Activated CD4-positive, alpha-beta memory T cell treated with anti-CD3 and anti-CD28 coated beads for 36 hours (primary cell): ENCODE results near the gene ZMIZ1. TPM values are rescaled to one million over a fixed set of nuclear protein-coding genes. Genes with fewer than 3 reads are reported as not detected.

Experiments used
- CTCF ChIA-PET: fragments of 350-600 bp; sonication (Branson Sonifier 250); formaldehyde crosslinking; loops from one replicate; lab custom pipeline; 2021; ENCODE audit warnings: antibody characterized with exemption, inconsistent platforms; lab: Charles Lee
- POLR2A ChIA-PET: fragments of 350-600 bp; sonication (Branson Sonifier 250); formaldehyde crosslinking; loops from one replicate; lab custom pipeline; 2021; ENCODE audit warnings: antibody characterized with exemption; lab: Charles Lee
- DNase-seq: peaks from one replicate; pipeline ENCODE4 v3.0.0-alpha.2; 2020
- H3K27ac Mint-ChIP-seq: one replicate; pipeline ENCODE4 v1.8.0; 2021; ENCODE audit warnings: mixed read lengths
- H3K27me3 Mint-ChIP-seq: one replicate; pipeline ENCODE4 v1.8.0; 2021; ENCODE audit warnings: mixed read lengths
- H3K36me3 Mint-ChIP-seq: one replicate; pipeline ENCODE4 v1.8.0; 2021; ENCODE audit warnings: mixed read lengths
- H3K4me1 Mint-ChIP-seq: one replicate; pipeline ENCODE4 v1.8.0; 2021; ENCODE audit warnings: low read depth, mixed read lengths
- H3K4me3 Mint-ChIP-seq: one replicate; pipeline ENCODE4 v1.8.0; 2021; ENCODE audit warnings: mild to moderate bottlenecking, mixed read lengths
- H3K9me3 Mint-ChIP-seq: one replicate; pipeline ENCODE4 v1.8.0; 2021; ENCODE audit warnings: mixed read lengths
- intact Hi-C: fragments of 100-400 bp; cut with micrococcal nuclease; formaldehyde crosslinking; loops from one replicate; pipeline ENCODE4 v1.15.1; 2023
- total RNA-seq, 2 experiments: library from RNA; stranded (reverse); gene quantifications; one replicate each; pipeline ENCODE4 v1.2.3, GENCODE V29; 2021

ZMIZ1 gene
- total RNA-seq, 2 experiments from 2014 or later, result 28.5 to 29.2 TPM

DNA sequence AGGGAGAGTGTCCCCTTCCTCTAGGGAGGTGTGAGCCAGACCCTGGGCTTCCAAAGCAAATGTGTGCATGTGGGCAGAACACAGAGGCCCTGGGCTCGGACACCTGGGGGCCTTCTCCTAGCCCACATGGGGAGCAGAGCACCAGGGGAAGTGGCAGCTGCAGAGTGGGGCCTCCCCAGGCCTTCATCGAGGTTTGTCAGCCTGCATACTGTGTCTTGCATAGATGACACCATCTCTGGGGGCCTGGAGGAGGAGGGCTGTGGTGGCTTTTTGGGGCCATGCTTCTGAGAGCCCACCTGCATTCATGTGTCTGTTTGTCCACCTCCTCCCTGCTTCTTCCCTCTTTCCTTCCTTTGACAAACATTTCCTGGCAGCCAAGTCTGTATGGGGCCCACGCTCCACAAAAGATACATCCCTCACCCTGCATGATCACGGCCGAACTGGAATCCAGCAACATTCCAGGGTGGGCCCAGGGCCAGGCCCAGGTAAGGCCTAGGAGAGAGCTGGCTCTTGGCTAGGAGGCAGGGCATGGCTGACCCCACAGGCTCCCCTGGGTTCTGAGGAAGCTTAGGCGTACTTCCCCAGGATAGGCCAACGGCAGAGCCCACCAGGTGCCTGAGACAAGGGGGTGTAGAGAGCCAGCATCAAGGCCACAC is 79.2 kb downstream of the ZMIZ1 start:
- Mint-ChIP-seq H3K36me3 (no peaks in the 10 kb centered on the region), H3K4me1 (peaks cover 49% of the 10 kb centered on the region), H3K27me3 (no peaks in the 10 kb centered on the region), H3K27ac (no peak overlapping the region), H3K4me3 (no peak overlapping the region), H3K9me3 (no peaks in the 10 kb centered on the region)
- CTCF ChIA-PET, result no interaction called here
- DNase-seq, result no peak
- intact Hi-C loops, result no loop called here
- POLR2A ChIA-PET, result no interaction called here

DNA sequence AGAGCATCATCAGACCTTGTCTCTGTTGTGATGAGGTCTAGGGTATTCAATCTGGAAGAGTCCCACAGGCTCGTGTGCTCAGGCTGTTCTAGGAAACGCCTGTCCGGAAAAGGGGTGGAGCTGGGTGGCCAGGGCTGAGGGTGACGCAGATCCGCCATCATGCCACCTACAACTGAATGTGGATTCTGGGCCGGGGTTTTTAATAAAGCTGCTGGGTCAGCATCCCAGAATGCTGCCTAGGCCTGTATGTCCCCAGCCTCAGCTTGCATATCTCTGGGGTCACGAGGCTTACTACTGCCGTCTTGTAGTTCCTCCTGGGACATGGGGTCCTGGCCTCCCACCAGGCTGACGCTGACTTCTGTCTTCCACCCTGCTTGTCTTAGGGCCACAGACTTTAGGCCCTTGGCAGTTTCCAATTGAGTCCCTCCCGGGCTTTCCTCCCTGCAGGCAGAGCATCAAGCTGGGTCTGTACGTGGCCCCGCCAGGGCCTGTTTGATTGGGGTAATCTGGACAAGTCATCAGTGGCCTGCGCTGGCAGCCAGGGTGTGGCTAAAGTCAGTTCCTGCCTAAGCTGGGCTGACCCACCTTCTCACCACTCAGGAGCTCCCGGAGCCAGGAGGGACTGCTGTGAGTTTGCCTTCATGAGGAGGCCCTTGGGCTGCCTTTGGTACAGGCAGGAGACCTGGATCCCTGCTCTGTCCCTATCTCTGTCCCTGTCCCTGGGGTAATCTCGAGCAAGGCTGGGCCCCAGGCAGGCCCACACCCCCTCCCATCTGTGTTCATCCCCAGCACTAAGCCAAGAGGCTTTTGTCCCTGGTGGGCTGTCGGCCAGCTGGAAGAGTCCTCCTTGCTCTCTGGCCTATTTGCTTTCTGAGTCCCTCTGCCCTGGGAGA is 79.9 kb downstream of the ZMIZ1 start:
- H3K27me3 Mint-ChIP-seq, result no peaks in the 10 kb centered on the region
- no peaks in the 10 kb centered on the region for H3K36me3 Mint-ChIP-seq
- CTCF ChIA-PET, result no interaction called here
- peaks cover 47% of the 10 kb centered on the region for H3K4me1 Mint-ChIP-seq
- H3K27ac Mint-ChIP-seq, result no peak overlapping the region
- no peak overlapping the region for H3K4me3 Mint-ChIP-seq
- DNase-seq, result no peak
- no peaks in the 10 kb centered on the region for H3K9me3 Mint-ChIP-seq
- POLR2A ChIA-PET, result no interaction called here
- intact Hi-C loops, result no loop called here

DNA sequence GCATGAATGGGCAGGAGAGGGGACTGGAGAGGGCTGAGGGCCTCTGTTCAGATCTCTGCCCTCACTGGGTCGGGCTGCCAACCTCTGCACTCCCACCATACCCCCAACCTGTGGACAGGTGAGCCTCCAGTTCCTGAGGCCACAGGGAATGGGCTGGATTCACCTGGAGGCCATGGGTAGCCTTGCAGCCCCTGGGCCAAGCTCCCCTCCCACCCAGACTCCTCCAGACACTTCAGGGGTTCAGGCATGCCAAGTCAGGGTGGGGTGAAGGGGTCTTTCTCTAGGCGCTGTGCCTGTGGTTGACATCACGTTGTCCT is 80.5 kb downstream of the ZMIZ1 start:
- Mint-ChIP-seq H3K36me3 (no peaks in the 10 kb centered on the region), H3K9me3 (no peaks in the 10 kb centered on the region), H3K27ac (no peak overlapping the region), H3K4me1 (peaks cover 44% of the 10 kb centered on the region), H3K4me3 (no peak overlapping the region), H3K27me3 (no peaks in the 10 kb centered on the region)
- ChIA-PET CTCF (no interaction called here), POLR2A (no interaction called here)
- intact Hi-C loops, result no loop called here
- DNase-seq, result no peak

DNA sequence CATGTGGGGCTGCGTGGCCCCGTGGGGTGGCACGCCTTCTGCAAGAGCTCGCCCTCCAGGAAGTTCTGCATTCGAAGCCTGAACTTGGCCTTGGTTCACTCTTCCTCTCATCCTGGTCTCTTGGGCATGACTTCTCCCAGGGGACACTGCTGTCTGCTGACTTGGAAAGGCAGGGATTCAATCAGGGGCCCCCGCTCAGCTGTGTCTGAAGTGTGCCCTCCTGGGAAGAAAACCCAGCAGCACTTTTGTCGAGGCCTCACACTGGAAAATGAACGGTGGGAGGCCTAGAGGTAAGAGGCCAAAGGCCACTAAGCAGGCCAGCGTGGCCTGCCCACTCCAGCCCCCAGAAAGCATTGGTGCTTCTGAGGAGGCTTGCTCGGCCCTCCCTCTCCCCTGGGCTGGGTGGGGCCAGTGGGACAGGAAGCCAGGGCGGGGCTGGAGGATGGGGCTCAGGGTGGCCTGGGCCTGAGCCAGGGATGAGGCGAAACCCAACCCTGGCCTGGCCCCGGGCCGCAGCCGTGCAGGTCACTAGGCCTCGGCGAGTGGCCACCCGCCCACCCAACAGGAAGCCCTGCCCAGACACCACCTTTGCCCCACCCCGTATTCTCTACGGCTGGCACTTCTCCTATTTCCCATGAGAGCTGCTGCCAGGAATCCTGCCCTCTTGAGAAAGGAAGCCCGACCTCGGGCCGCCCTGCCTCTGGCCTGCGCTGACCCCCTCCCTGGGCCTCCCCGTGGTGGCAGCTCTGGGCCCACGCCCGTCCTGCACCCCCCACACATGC is 81.1 kb downstream of the ZMIZ1 start:
- peaks cover 38% of the 10 kb centered on the region for H3K4me1 Mint-ChIP-seq
- H3K9me3 Mint-ChIP-seq, result no peaks in the 10 kb centered on the region
- POLR2A ChIA-PET, result interaction anchor here (0.7 kb wide), 1 partner anchor 52 kb away, joined by 3 read pairs; no protein-coding TSS in a partner anchor
- peak overlapping the region; percentile 23 for H3K27ac Mint-ChIP-seq
- no peaks in the 10 kb centered on the region for H3K36me3 Mint-ChIP-seq
- DNase-seq, result peak; percentile 68
- H3K4me3 Mint-ChIP-seq, result no peak overlapping the region
- intact Hi-C loops, result no loop called here
- H3K27me3 Mint-ChIP-seq, result no peaks in the 10 kb centered on the region
- CTCF ChIA-PET, result no interaction called here

DNA sequence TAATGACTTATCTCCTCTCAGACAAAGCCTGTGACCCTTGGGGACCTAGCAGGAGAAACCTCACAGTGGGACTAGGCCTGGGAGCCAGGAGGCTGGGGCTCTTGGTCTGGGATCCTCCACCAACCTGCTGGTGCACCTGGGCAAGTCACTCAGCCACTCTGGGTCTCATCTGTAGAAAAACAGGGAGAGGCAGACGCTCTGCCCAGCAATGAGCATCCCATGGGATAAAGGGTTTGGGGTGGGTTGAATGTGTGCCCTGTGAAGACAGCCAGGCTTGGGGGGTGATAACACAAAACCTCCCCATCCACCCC is 81.6 kb downstream of the ZMIZ1 start:
- CTCF ChIA-PET, result no interaction called here
- intact Hi-C loops, result no loop called here
- POLR2A ChIA-PET, result interaction anchor here (0.7 kb wide), 1 partner anchor 53 kb away, joined by 3 read pairs; no protein-coding TSS in a partner anchor
- Mint-ChIP-seq H3K9me3 (no peaks in the 10 kb centered on the region), H3K27ac (no peak overlapping the region), H3K4me3 (no peak overlapping the region), H3K36me3 (no peaks in the 10 kb centered on the region), H3K4me1 (peaks cover 33% of the 10 kb centered on the region), H3K27me3 (no peaks in the 10 kb centered on the region)
- no peak for DNase-seq

DNA sequence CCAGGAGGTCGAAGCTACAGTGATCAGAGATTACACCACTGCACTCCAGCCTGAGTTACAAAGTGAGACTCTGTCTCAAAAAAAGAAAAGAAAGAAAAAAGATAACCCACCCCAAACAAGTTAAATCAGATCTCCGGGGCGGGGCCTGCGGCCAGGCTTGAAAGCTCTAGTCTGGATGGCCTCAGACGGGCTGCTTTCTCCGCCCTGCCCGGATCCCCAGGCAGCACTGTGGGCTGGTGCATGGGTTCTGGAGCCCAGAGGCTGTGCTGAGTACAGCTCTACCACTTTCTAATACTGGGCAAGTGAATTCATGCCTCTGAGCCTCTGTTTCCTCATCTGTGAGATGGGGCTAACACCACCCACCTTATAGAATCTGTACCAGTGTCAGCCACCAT is 83.7 kb downstream of the ZMIZ1 start:
- CTCF ChIA-PET, result no interaction called here
- POLR2A ChIA-PET, result no interaction called here
- peaks cover 24% of the 10 kb centered on the region for H3K4me1 Mint-ChIP-seq
- no peak overlapping the region for H3K27ac Mint-ChIP-seq
- DNase-seq, result no peak
- intact Hi-C loops, result no loop called here
- no peaks in the 10 kb centered on the region for H3K9me3 Mint-ChIP-seq
- H3K4me3 Mint-ChIP-seq, result no peak overlapping the region
- H3K36me3 Mint-ChIP-seq, result no peaks in the 10 kb centered on the region
- H3K27me3 Mint-ChIP-seq, result no peaks in the 10 kb centered on the region

DNA sequence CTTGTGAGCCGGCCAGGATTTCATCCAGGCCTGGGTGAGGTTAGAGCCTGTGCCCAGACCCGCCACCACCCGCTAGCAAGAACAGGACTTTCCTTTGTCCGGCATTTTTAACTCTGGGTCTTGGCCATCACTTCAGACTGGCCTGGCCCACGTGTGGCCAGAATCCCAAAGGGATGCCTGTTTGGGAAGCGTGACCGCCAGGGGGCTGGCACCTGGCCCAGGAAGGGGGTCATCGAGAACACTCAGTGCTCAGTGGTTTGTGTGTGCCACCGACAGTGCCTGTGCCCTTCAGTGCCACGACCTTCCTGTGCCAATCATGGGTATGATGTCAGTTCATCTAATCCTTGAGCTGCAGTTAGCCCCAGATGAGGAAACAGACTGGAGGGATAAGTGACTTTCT is 85.0 kb downstream of the ZMIZ1 start:
- intact Hi-C loops, result no loop called here
- H3K36me3 Mint-ChIP-seq, result no peaks in the 10 kb centered on the region
- peaks cover 15% of the 10 kb centered on the region for H3K4me1 Mint-ChIP-seq

DNA sequence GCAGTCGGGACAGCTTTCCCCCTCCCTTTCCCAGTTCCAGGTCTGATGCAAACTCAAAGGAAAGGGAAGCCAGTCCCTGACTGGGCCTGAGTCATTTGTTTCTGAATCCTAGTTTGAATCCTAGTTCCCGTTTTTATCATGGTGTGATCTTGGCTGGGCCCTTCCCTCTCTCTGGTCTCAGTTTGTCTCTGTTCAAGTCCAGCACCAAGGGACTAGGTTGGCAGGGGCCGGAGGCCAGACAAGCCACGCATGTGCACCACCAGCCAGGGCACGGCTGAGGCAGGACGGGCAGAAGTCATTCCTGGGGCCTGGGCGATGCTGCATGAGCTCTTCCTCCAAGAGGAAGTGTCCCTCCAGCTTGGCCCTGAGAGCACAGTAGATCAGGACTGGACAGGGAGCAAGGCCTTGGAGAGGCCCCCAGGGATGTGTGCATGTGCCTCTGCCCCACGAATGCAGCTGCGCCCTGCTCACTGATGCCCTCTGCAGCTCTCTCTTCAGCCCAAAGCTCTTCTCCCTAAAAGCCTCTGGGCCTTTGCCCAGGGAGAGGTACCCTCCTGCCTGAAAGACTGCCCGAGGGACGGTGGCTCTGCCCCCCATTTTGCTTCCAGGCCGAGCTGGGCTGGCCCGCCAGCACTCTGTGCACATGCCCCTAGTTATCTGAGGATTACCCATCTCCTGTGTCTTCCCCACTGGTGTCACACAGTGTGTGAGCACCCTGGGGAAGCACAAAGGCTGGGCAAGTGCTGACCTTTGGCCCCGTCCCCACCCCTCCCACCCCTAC is 86.7 kb downstream of the ZMIZ1 start:
- ChIA-PET CTCF (interaction anchor here (0.6 kb wide), 1 partner anchor 613 kb away, joined by 3 read pairs; no protein-coding TSS in a partner anchor), POLR2A (no interaction called here)
- H3K27ac Mint-ChIP-seq, result no peak overlapping the region
- H3K27me3 Mint-ChIP-seq, result no peaks in the 10 kb centered on the region
- no peak overlapping the region for H3K4me3 Mint-ChIP-seq
- peaks cover under 1% of the 10 kb centered on the region for H3K4me1 Mint-ChIP-seq
- H3K36me3 Mint-ChIP-seq, result no peaks in the 10 kb centered on the region
- no peak for DNase-seq
- no peaks in the 10 kb centered on the region for H3K9me3 Mint-ChIP-seq
- intact Hi-C loops, result no loop called here

More for the DNA sequence above, 85.0 kb downstream of the ZMIZ1 start:
- Mint-ChIP-seq H3K9me3 (no peaks in the 10 kb centered on the region), H3K27me3 (no peaks in the 10 kb centered on the region), H3K27ac (no peak overlapping the region), H3K4me3 (no peak overlapping the region)
- DNase-seq, result no peak
- POLR2A ChIA-PET, result no interaction called here
- CTCF ChIA-PET, result interaction anchor here (1.2 kb wide), 1 partner anchor 42 kb away, joined by 5 read pairs; no protein-coding TSS in a partner anchor

DNA sequence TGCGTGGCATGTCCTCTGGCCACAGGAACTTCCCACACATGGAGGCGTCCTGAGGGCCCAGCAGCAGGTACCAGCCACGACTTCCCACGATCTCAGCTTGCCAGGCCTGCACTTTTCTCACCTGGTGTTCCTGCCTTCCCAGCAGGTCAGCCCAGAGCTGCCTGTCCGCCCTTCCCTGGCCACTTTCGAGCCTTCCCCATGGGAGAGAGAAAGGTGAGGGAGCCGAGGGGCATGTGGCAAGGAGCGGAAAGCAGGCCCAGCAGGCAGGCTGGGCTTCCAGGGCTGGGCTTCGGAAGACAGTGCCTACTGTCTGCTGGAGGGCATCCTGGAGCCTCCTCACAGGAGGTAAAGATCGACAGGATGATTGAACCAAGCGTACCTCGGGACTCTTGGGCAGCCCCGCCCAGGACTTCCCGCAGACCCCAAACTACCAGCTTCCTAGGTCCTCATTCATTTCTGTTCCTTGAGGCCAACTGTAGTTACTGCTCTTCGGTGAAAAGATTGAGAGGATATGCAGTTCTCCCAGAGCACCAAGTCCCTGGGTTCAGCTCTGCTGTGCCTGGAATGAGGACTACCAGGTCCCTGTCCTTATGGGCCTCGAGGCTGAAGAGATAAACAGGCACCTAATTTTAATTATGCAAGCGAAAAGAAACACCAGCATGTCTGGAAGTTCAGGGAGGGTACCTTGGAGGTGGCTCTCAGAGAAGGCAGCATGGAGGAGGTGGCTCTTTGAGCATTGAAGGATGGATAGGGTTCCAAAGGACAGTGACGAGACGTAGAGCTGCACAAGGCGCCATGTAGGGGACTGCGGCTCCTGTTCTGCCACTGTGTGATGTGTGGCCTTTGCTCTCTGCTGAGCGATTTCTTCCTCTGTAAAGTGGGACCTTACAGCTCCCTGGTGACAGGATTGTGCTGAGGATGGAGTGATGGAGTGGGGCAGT is 87.8 kb downstream of the ZMIZ1 start:
- Mint-ChIP-seq H3K27ac (no peak overlapping the region), H3K27me3 (no peaks in the 10 kb centered on the region), H3K36me3 (no peaks in the 10 kb centered on the region), H3K4me3 (no peak overlapping the region), H3K4me1 (no peaks in the 10 kb centered on the region), H3K9me3 (no peaks in the 10 kb centered on the region)
- DNase-seq, result no peak
- POLR2A ChIA-PET, result no interaction called here
- CTCF ChIA-PET, result interaction anchor here (0.6 to 1.4 kb wide), 2 partner anchors 39 to 614 kb away, joined by 3 to 6 read pairs; no protein-coding TSS in a partner anchor
- intact Hi-C loops, result no loop called here

DNA sequence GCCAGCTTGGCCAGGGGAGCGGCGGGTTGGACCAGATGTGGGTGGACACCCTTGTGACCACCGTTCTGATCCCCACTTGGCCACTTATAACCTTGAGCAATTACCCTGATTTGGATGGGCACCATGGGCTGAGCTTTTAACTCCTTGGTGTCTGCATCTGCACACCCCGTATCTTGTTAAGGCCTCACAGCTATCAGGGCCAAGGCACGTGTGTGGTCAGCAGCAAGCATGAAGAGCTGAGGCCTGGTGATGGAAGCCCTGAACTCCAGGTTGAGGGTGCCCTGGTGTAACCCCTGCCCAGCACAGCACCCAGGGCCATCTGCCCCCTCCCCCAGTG is 89.2 kb downstream of the ZMIZ1 start:
- Mint-ChIP-seq H3K9me3 (no peaks in the 10 kb centered on the region), H3K27me3 (no peaks in the 10 kb centered on the region), H3K27ac (no peak overlapping the region), H3K4me3 (no peak overlapping the region), H3K4me1 (no peaks in the 10 kb centered on the region), H3K36me3 (no peaks in the 10 kb centered on the region)
- intact Hi-C loops, result no loop called here
- ChIA-PET POLR2A (no interaction called here), CTCF (interaction anchor here (1.1 kb wide), 1 partner anchor 38 kb away, joined by 3 read pairs; no protein-coding TSS in a partner anchor)
- DNase-seq, result no peak
